HepG2 (cell line): ENCODE data around the gene CARMIL3. TPM values are rescaled to one million over a fixed set of nuclear protein-coding genes. Genes with fewer than 3 reads are reported as not detected.

Source experiments
- ATAC-seq: fragments of 200-7000 bp; cut with Tn5 transposase; 3 replicates; pipeline ENCODE4 v1.9.1; 2020; ENCODE audit warnings: mild to moderate bottlenecking, moderate library complexity
- BruUV-seq: library from RNA; stranded (reverse); fragments of 400-500 nt; replicated peaks from 2 replicates; lab custom pipeline; 2021; lab: Mats Ljungman, UMichigan
- CTCF ChIA-PET: fragments of 300-600 bp; formaldehyde crosslinking; extraction: SDS; loops from one replicate; lab custom pipeline; 2021; ENCODE audit warnings: low total read pairs, inconsistent platforms, low intra/inter-chr PET ratio; lab: Yijun Ruan, JAX
- POLR2A ChIA-PET: fragments of 350-600 bp; sonication (Branson Sonifier 250); formaldehyde crosslinking; loops from one replicate; lab custom pipeline; 2020; ENCODE audit warnings: antibody characterized with exemption, inconsistent platforms; lab: Yijun Ruan, JAX
- DNase-seq: peaks from one replicate; pipeline ENCODE4 v3.0.0-alpha.2; 2015; ENCODE audit warnings: low spot score
- FAIRE-seq: peaks from 3 replicates; lab custom pipeline; 2011; peaks lifted over from hg19 to GRCh38; lab: Jason Lieb, UNC
- H2AFZ ChIP-seq: one replicate; pipeline ENCODE4 v1.6.1; 2011; ENCODE audit warnings: low read length, inconsistent platforms
- H3K27ac ChIP-seq: fragments of 300-600 bp; 3 replicates; pipeline ENCODE4 v1.8.0; 2011; ENCODE audit warnings: mixed run types, mild to moderate bottlenecking, mixed read lengths, low read length, inconsistent platforms; ENCODE audit not compliant: insufficient read depth; ENCODE audit errors: extremely low read length
- H3K27me3 ChIP-seq, 2 experiments: fragments of 200-600 bp in 1 of 2; 2 replicates in 1 of 2; 3 replicates in 1 of 2; pipeline versions ENCODE4 v1.6.0 to v1.8.0; 2011; ENCODE audit warnings: low read length in 2 of 2, mild to moderate bottlenecking in 2 of 2, moderate library complexity in 2 of 2, inconsistent platforms in 1 of 2; ENCODE audit not compliant: insufficient read depth in 2 of 2, control insufficient read depth in 1 of 2
- H3K36me3 ChIP-seq, 2 experiments: fragments of 200-600 bp in 1 of 2; replicated peaks in 1 of 2; 2 replicates in 1 of 2; 3 replicates in 1 of 2; pipeline versions ENCODE4 v1.5.1 to v1.8.0; 2011; ENCODE audit warnings: low read length in 2 of 2, inconsistent platforms in 1 of 2; ENCODE audit not compliant: insufficient read depth in 2 of 2, control insufficient read depth in 1 of 2
- H3K4me1 ChIP-seq: 2 replicates; pipeline ENCODE4 v1.5.1; 2012; ENCODE audit warnings: low read length, inconsistent platforms; ENCODE audit not compliant: insufficient read depth
- H3K4me2 ChIP-seq: 2 replicates; pipeline ENCODE4 v1.6.0; 2011; ENCODE audit warnings: low read depth, low read length, inconsistent platforms
- H3K4me3 ChIP-seq, 3 experiments: fragments of 200-600 bp in 1 of 3; sonication (generic), shearing (Covaris generic) in 1 of 3; replicated peaks in 1 of 3; 2 replicates each; pipeline ENCODE4 v1.5.1; 2011 to 2016; ENCODE audit warnings: low read length in 3 of 3, inconsistent platforms in 2 of 3, low read depth in 2 of 3, mild to moderate bottlenecking in 2 of 3, control low read depth in 1 of 3, mixed read lengths in 1 of 3; ENCODE audit not compliant: insufficient read depth in 1 of 3
- H3K79me2 ChIP-seq: one replicate; pipeline ENCODE4 v1.6.1; 2011; ENCODE audit warnings: low read length, inconsistent platforms; ENCODE audit not compliant: insufficient read depth
- H3K9ac ChIP-seq: 2 replicates; pipeline ENCODE4 v1.6.0; 2011; ENCODE audit warnings: mild to moderate bottlenecking, low read depth, low read length, inconsistent platforms; ENCODE audit not compliant: insufficient read depth
- H3K9me3 ChIP-seq: 2 replicates; pipeline ENCODE4 v1.5.1; 2012; ENCODE audit warnings: mild to moderate bottlenecking, low read length
- H4K20me1 ChIP-seq: 2 replicates; pipeline ENCODE4 v1.6.0; 2011; ENCODE audit warnings: inconsistent platforms, mild to moderate bottlenecking, low read length, moderate library complexity; ENCODE audit not compliant: insufficient read depth
- ARID2 ChIP-seq: sonication (generic); formaldehyde crosslinking; IDR thresholded peaks from 2 replicates; pipeline ENCODE4 v1.8.1; 2022; ENCODE audit warnings: mild to moderate bottlenecking, missing genetic modification reagents, borderline replicate concordance
- CBX2 ChIP-seq, 2 experiments: fragments of 200-600 bp in 1 of 2; sonication (generic); formaldehyde crosslinking in 1 of 2; IDR thresholded peaks; 2 replicates each; pipeline versions ENCODE4 v1.7.0 to v1.8.1; 2018 to 2022; ENCODE audit warnings: low read depth in 2 of 2, low read length in 1 of 2, mild to moderate bottlenecking in 1 of 2, missing genetic modification reagents in 1 of 2
- HIVEP1 ChIP-seq: sonication (generic); formaldehyde crosslinking; IDR thresholded peaks from 2 replicates; pipeline ENCODE4 v1.4.0; 2020; ENCODE audit warnings: mild to moderate bottlenecking, missing genetic modification reagents
- MEF2D ChIP-seq: sonication (generic); formaldehyde crosslinking; IDR thresholded peaks from 2 replicates; pipeline ENCODE4 v1.5.1; 2020; ENCODE audit warnings: mild to moderate bottlenecking, missing genetic modification reagents
- MNT ChIP-seq: fragments of 450-650 bp; IDR thresholded peaks from 2 replicates; pipeline ENCODE4 v1.6.1; 2016
- RBAK ChIP-seq: sonication (generic); formaldehyde crosslinking; IDR thresholded peaks from 2 replicates; pipeline ENCODE4 v1.5.1; 2020; ENCODE audit warnings: mild to moderate bottlenecking, missing genetic modification reagents
- REPIN1 ChIP-seq: sonication (generic); formaldehyde crosslinking; IDR thresholded peaks from 2 replicates; pipeline ENCODE4 v1.8.0; 2022; ENCODE audit warnings: missing genetic modification reagents, low read depth, mild to moderate bottlenecking, borderline replicate concordance
- TBL1XR1 ChIP-seq: fragments of 150-350 bp; IDR thresholded peaks from 2 replicates; pipeline ENCODE4 v1.6.1; 2014; ENCODE audit warnings: borderline replicate concordance, low read length; ENCODE audit not compliant: partially characterized antibody
- ZMYM2 ChIP-seq: sonication (generic); formaldehyde crosslinking; IDR thresholded peaks from 2 replicates; pipeline ENCODE4 v1.8.0; 2022; ENCODE audit warnings: mild to moderate bottlenecking, missing genetic modification reagents
- ZNF230 ChIP-seq: sonication (generic); formaldehyde crosslinking; IDR thresholded peaks from 2 replicates; pipeline ENCODE4 v1.4.0; 2020; ENCODE audit warnings: mild to moderate bottlenecking, missing genetic modification reagents
- ZNF292 ChIP-seq: sonication (generic); formaldehyde crosslinking; IDR thresholded peaks from 2 replicates; pipeline ENCODE4 v1.8.1; 2022; ENCODE audit warnings: mild to moderate bottlenecking, low read depth, missing genetic modification reagents, borderline replicate concordance
- ZNF431 ChIP-seq: sonication (generic); formaldehyde crosslinking; IDR thresholded peaks from 2 replicates; pipeline ENCODE4 v1.9.0; 2022; ENCODE audit warnings: missing genetic modification reagents, low read depth, mild to moderate bottlenecking, borderline replicate concordance
- ZNF563 ChIP-seq: sonication (generic); formaldehyde crosslinking; IDR thresholded peaks from 2 replicates; pipeline ENCODE4 v1.8.0; 2022; ENCODE audit warnings: mild to moderate bottlenecking, moderate library complexity, missing genetic modification reagents
- ZNF652 ChIP-seq: IDR thresholded peaks from 2 replicates; pipeline ENCODE4 v1.6.1; 2016; ENCODE audit warnings: low read depth, borderline replicate concordance
- ZNF781 ChIP-seq: sonication (generic); formaldehyde crosslinking; IDR thresholded peaks from 2 replicates; pipeline ENCODE4 v1.5.1; 2020; ENCODE audit warnings: borderline replicate concordance, mild to moderate bottlenecking, missing genetic modification reagents; ENCODE audit errors: not compliant biosample characterization
- WGBS: methylation state at CpG from one replicate; pipeline ENCODE4 v1.1.6; 2017; ENCODE audit warnings: low lambda C conversion rate; 5-methylcytosine and 5-hydroxymethylcytosine counted together
- in situ Hi-C: cut with HindIII; loops from 2 replicates; pipeline ENCODE4 v1.10.0; 2017; ENCODE audit warnings: low pct_unique_long_range_greater_than_20kb; ENCODE audit not compliant: extremely low pct_ligation_motif_present
- intact Hi-C: fragments of 100-400 bp; cut with micrococcal nuclease; formaldehyde crosslinking; loops from one replicate; pipeline ENCODE4 v1.10.0; 2022; ENCODE audit not compliant: unreplicated experiment
- polyA plus RNA-seq, 8 experiments: library from polyadenylated mRNA; depleted of rRNA in 3 of 8; stranded (reverse) in 7 of 8; unstranded in 1 of 8; fragments of >200 nt; fragmentation: Illumina TruSeq in 4 of 8; extraction: Trizol in 4 of 8; gene quantifications; 2 replicates each; pipeline versions ENCODE4 v1.2.1 to v1.2.3, GENCODE V29; 2011 to 2016; ENCODE audit warnings: low read depth in 4 of 8, missing spikeins in 1 of 8, mixed read lengths in 1 of 8; ENCODE audit not compliant: insufficient read depth in 1 of 8
- total RNA-seq, 5 experiments: library from RNA; depleted of rRNA; stranded (reverse); fragments of >200 nt; fragmentation: Illumina TruSeq; extraction: Trizol; gene quantifications; 2 replicates each; pipeline ENCODE4 v1.2.3, GENCODE V29; 2016; ENCODE audit warnings: low read depth in 1 of 5
- TF ChIP-seq, protein P1 (sequence below): sonication (generic); formaldehyde crosslinking; IDR thresholded peaks from 2 replicates; pipeline ENCODE4 v1.9.0; 2022; ENCODE audit warnings: low read depth, missing genetic modification reagents

CARMIL3 gene
- total and polyA plus RNA-seq, 2 of the 13 experiments (the other 11 are each of a cell fraction or from before 2014, with no cell fraction given), result 0.27 to 0.55 TPM

DNA sequence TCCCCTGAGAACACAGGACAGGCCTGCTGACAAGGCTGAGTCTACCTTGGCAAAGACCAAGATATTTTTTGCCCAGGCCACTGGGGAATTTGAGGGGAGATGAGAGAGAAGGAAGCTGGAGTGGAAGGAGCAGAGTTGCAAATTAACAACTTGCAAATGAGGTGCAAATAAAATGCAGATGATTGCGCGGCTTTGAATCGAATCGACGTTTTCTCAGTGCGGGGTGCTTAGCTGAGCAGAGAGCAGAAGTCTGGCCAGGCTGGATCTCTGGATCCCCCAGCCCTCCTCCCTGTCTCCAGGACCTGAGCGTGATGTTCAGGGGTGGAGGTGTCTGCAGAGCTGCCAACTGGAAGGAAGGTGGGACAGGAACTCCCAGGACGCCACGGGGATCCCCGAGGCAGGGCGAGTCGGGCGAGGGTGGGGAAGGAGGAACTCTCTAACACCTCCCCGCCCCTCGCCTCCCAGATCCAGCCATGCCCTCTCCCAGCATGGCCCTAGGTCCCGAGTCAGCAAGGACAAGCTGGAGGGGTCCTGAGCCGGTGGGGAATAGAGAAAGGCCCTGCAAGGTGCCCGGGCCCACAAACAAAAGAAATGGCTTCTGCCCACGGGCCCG is 527 bp upstream of the CARMIL3 start (continued):
- TF ChIP-seq ZNF781 (CRISPR knock-in tag) (peak; percentile 62), HIVEP1 (CRISPR knock-in tag) (no peak), ZNF230 (0 out of 2 replicates have a peak, but pooled peaks have one; percentile 58), ZNF563 (peak; percentile 74; the same call in 1 of the 2 replicates), ZNF292 (CRISPR knock-in tag) (peak; percentile 44; the same call in 1 of the 2 replicates), ARID2 (CRISPR knock-in tag) (peak; percentile 83; the same call in 1 of the 2 replicates), CBX2 (IDR thresholded peaks at IDR 0.05; ENCODE audit: low read depth, low read length) (no peak), CBX2 (CRISPR knock-in tag; IDR thresholded peaks at IDR 0.05; ENCODE audit: low read depth) (peak; percentile 81; the same call in 1 of the 2 replicates), REPIN1 (CRISPR knock-in tag) (0 out of 2 replicates have a peak, but pooled peaks have one; percentile 22)
- TF ChIP-seq, all 625 proteins: peak for 33

DNA sequence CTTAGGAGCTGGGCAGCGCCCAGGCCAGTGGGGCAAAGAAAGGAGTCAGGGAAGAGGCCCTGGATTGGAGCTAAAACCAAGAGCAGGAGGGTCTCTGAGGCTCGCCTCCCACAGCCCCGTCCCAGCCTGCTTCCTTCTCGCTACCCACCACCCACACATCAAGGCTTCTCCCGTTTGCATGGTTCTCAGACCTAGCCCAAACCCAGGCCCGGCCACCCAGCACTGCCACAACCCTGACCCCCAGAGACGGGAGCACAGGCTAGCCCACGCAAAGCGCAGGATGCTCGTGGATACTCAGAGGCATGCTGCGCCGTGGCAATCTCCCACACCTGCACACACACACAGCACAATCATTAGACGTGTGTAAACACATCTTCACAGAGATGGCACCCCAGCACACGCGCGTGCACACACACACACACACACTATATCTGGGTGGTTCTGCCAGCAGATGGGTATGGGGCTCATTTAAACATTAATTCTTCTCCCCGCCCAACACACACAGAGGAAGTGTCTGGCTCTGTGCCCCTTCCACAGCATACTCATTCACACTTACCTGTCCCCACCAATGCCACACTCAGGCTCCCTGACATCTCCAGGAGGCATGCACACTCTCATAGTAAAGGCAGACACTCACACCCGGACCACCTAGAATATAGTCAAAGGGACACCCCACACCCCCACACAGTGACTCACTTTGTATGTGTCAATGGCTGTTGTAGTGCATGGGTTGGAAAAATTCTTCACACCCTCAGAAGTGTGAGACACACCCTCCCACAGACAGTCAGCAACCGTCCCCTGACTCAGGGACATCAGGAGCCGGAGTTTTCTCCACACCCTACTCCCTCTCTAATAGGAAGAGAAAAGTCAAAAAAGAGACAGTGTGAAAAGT is 1.1 kb downstream of the CARMIL3 start:
- in situ Hi-C loops, result loop anchor here (5.0 kb wide), 1 partner anchor 46 kb away; no protein-coding TSS in a partner anchor
- ChIA-PET CTCF (interaction anchor here (1.6 kb wide), 1 partner anchor 39 kb away, joined by 4 read pairs; no protein-coding TSS in a partner anchor), POLR2A (interaction anchor here (0.6 to 6.3 kb wide), 21 partner anchors 10 to 958 kb away, joined by 3 to 124 read pairs (median 5); partner anchors contain the start of genes ACIN1, CHMP4A, DCAF11 and IPO4)
- peak overlapping the region; percentile 61 to 85 (median 71) for H3K4me3 ChIP-seq
- ATAC-seq, result no peak
- H3K4me2 ChIP-seq, result peak overlapping the region; percentile 98
- intact Hi-C loops, result loop anchor here (1.0 kb wide), 1 partner anchor 39 kb away; no protein-coding TSS in a partner anchor
- H4K20me1 ChIP-seq, result no peaks in the 10 kb centered on the region
- no peak overlapping the region for H3K27ac ChIP-seq
- peaks cover 20 to 81% of the 10 kb centered on the region in 2 experiments for H3K27me3 ChIP-seq
- no peaks in the 10 kb centered on the region for H3K36me3 ChIP-seq
- no peaks in the 10 kb centered on the region for H3K9me3 ChIP-seq
- BruUV-seq, result no TSS peak
- no peak overlapping the region for H2AFZ ChIP-seq
- no peaks in the 10 kb centered on the region for H3K79me2 ChIP-seq
- no peak overlapping the region for H3K9ac ChIP-seq
- WGBS, result 50% methylated on average over 20 of the region's 20 CpGs
- H3K4me1 ChIP-seq, result peaks cover 33% of the 10 kb centered on the region
- no peak for DNase-seq
- FAIRE-seq, result no peak
- TF ChIP-seq RBAK (CRISPR knock-in tag), result no peak
- TF ChIP-seq, protein P1, sequence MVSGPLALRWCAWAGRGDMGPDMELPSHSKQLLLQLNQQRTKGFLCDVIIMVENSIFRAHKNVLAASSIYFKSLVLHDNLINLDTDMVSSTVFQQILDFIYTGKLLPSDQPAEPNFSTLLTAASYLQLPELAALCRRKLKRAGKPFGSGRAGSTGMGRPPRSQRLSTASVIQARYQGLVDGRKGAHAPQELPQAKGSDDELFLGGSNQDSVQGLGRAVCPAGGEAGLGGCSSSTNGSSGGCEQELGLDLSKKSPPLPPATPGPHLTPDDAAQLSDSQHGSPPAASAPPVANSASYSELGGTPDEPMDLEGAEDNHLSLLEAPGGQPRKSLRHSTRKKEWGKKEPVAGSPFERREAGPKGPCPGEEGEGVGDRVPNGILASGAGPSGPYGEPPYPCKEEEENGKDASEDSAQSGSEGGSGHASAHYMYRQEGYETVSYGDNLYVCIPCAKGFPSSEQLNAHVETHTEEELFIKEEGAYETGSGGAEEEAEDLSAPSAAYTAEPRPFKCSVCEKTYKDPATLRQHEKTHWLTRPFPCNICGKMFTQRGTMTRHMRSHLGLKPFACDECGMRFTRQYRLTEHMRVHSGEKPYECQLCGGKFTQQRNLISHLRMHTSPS (CRISPR knock-in tag), result no peak; the same call in 1 of the 2 replicates
- no peak for TF ChIP-seq MEF2D (CRISPR knock-in tag)
- TF ChIP-seq ZMYM2, result 0 out of 2 replicates have a peak, but pooled peaks have one; percentile 28
- TF ChIP-seq MNT, result no peak
- no peak for TF ChIP-seq TBL1XR1
- no peak for TF ChIP-seq ZNF652 (CRISPR knock-in tag)
- TF ChIP-seq ZNF431 (CRISPR knock-in tag), result no peak
